Ishikawa (cell line): ENCODE results near the gene CNOT6.

ENCODE experiments used
- CEBPB ChIP-seq: IDR thresholded peaks from 2 replicates; pipeline ENCODE4 v1.6.1; 2012
- CREB1 ChIP-seq: IDR thresholded peaks from 2 replicates; pipeline ENCODE4 v1.6.1; 2012; ENCODE audit warnings: low read depth
- EP300 ChIP-seq: IDR thresholded peaks from 2 replicates; pipeline ENCODE4 v1.6.1; 2012; ENCODE audit warnings: borderline replicate concordance
- NFIC ChIP-seq: IDR thresholded peaks from 2 replicates; pipeline ENCODE4 v1.6.1; 2012
- TAF1 ChIP-seq: IDR thresholded peaks from 2 replicates; pipeline ENCODE4 v1.6.1; 2012; ENCODE audit warnings: low read depth, mild to moderate bottlenecking
- TCF12 ChIP-seq: IDR thresholded peaks from 2 replicates; pipeline ENCODE4 v1.6.1; 2012; ENCODE audit warnings: low read depth
- TEAD4 ChIP-seq: IDR thresholded peaks from 2 replicates; pipeline ENCODE4 v1.6.1; 2012
- ZBTB7A ChIP-seq: IDR thresholded peaks from 2 replicates; pipeline ENCODE4 v1.6.1; 2012; ENCODE audit warnings: low read depth
- TF ChIP-seq, protein P1 (sequence below): IDR thresholded peaks from 2 replicates; pipeline ENCODE4 v1.6.1; 2012
- TF ChIP-seq, protein P2 (sequence below): IDR thresholded peaks from 2 replicates; pipeline ENCODE4 v1.6.1; 2012; ENCODE audit warnings: low read depth, mild to moderate bottlenecking

DNA sequence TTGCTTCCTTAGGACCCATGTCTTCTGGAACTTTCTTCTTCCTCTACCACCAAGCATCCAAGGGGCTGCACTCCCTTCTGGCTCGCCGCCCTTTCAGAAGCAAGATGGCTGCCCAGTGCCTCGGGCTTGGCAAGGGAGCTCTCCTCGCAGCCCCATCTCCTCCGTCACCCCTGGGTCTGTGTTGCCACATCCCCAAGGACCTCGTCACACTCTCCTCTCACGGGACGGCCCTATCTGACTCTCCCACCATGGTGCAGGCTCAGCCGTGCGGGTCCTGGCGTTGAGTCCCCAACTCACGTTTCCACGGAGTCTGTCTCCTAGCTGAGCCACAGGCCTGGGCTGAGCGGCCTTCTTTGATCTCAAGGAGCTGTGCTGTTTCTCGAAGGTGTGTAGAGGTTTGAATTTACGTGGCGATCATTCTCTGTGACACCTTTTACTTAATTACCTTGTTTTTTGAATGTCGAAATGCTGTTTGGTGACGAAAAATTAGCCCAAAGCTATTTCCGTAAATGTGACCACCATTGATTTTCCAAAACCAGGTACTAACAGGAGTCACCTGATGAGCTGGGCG, 112.1 kb downstream of the CNOT6 start:
- no peak for TF ChIP-seq NFIC
- TF ChIP-seq, protein P1, sequence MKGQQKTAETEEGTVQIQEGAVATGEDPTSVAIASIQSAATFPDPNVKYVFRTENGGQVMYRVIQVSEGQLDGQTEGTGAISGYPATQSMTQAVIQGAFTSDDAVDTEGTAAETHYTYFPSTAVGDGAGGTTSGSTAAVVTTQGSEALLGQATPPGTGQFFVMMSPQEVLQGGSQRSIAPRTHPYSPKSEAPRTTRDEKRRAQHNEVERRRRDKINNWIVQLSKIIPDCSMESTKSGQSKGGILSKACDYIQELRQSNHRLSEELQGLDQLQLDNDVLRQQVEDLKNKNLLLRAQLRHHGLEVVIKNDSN, result no peak
- TF ChIP-seq TAF1, result no peak
- TF ChIP-seq TEAD4, result no peak
- TF ChIP-seq, protein P2, sequence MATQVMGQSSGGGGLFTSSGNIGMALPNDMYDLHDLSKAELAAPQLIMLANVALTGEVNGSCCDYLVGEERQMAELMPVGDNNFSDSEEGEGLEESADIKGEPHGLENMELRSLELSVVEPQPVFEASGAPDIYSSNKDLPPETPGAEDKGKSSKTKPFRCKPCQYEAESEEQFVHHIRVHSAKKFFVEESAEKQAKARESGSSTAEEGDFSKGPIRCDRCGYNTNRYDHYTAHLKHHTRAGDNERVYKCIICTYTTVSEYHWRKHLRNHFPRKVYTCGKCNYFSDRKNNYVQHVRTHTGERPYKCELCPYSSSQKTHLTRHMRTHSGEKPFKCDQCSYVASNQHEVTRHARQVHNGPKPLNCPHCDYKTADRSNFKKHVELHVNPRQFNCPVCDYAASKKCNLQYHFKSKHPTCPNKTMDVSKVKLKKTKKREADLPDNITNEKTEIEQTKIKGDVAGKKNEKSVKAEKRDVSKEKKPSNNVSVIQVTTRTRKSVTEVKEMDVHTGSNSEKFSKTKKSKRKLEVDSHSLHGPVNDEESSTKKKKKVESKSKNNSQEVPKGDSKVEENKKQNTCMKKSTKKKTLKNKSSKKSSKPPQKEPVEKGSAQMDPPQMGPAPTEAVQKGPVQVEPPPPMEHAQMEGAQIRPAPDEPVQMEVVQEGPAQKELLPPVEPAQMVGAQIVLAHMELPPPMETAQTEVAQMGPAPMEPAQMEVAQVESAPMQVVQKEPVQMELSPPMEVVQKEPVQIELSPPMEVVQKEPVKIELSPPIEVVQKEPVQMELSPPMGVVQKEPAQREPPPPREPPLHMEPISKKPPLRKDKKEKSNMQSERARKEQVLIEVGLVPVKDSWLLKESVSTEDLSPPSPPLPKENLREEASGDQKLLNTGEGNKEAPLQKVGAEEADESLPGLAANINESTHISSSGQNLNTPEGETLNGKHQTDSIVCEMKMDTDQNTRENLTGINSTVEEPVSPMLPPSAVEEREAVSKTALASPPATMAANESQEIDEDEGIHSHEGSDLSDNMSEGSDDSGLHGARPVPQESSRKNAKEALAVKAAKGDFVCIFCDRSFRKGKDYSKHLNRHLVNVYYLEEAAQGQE, result no peak
- no peak for TF ChIP-seq EP300
- TF ChIP-seq TCF12, result no peak
- no peak for TF ChIP-seq ZBTB7A
- no peak for TF ChIP-seq CREB1
- no peak for TF ChIP-seq CEBPB
